Parathyroid adenoma (tissue), 2 donors: ENCODE results near the gene KRT33A.

Experiments
- H2AFZ ChIP-seq: fragments of 300-600 bp; sonication (generic); one replicate; pipeline ENCODE4 v1.7.0; 2017; ENCODE audit warnings: antibody characterized with exemption, mild to moderate bottlenecking
- H3K27ac ChIP-seq: fragments of 300-600 bp; sonication (generic); one replicate; pipeline ENCODE4 v1.7.0; 2017
- H3K27me3 ChIP-seq: fragments of 300-600 bp; sonication (generic); one replicate; pipeline ENCODE4 v1.7.0; 2017; ENCODE audit warnings: low read length; ENCODE audit not compliant: control insufficient read depth, insufficient read depth
- H3K36me3 ChIP-seq: fragments of 300-600 bp; sonication (generic); one replicate; pipeline ENCODE4 v1.7.0; 2017; ENCODE audit warnings: low read length; ENCODE audit not compliant: control insufficient read depth, insufficient read depth
- H3K4me1 ChIP-seq: fragments of 300-600 bp; sonication (generic); one replicate; pipeline ENCODE4 v1.7.0; 2017; ENCODE audit warnings: control low read depth
- H3K4me2 ChIP-seq: fragments of 300-600 bp; sonication (generic); one replicate; pipeline ENCODE4 v1.7.0; 2017; ENCODE audit warnings: low read length
- H3K4me3 ChIP-seq: fragments of 300-600 bp; sonication (generic); one replicate; pipeline ENCODE4 v1.7.0; 2017; ENCODE audit warnings: low read depth, low read length
- H3K79me2 ChIP-seq: fragments of 300-600 bp; sonication (generic); one replicate; pipeline ENCODE4 v1.7.0; 2017; ENCODE audit warnings: control low read depth
- H3K9ac ChIP-seq: fragments of 300-600 bp; sonication (generic); one replicate; pipeline ENCODE4 v1.7.0; 2017; ENCODE audit warnings: mild to moderate bottlenecking
- H3K9me3 ChIP-seq: fragments of 300-600 bp; sonication (generic); one replicate; pipeline ENCODE4 v1.7.0; 2017; ENCODE audit warnings: low read length; ENCODE audit not compliant: control insufficient read depth
- TF ChIP-seq, protein P1 (sequence below): fragments of 300-600 bp; sonication (generic); IDR thresholded peaks from one replicate; pipeline ENCODE4 v1.7.0; 2017; ENCODE audit warnings: antibody characterized with exemption, mild to moderate bottlenecking
- donor health status: primary hyperparathyroidism.

Gene KRT33A

DNA sequence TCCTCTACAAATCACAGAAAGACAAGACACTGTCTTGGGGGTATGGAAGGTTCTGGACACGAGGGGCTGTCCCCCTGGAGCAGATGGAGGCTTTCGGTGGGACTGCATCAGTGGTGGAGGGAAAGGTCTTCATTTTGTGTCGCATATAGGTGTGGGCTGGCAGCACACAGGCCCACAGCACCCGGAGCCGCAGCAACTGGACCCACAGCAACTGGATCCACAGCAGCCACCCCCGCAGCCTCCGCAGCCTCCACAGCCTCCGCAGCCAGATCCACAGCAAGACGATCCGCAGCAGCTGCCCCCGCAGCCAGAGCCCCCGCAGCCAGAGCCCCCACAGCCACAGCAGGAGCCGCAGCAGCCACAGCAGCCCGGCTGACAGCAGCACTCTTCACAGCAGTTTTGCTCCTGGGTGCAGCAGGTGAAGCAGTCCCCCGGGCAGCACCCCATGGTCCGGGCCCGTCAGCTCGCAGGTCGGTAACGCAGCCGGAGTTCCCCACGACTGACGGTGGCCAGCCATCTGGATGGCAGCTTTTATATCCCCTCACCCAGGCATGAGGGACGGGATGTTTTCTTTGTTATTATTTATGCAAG lies 35.3 kb downstream of the KRT33A start, which contains the start of gene KRTAP17-1:
Gene KRTAP17-1, minus strand, starts transcription at position 507 of the 591 bp plus-strand sequence. Its CDS starts 60 bp downstream, at position 447.
- Histone ChIP-seq H3K27ac (no peak within 1 kb of the TSS), H3K4me3 (no peak within 1 kb of the TSS), H3K79me2 (no peaks in the 10 kb centered on the region), H3K9ac (no peak within 1 kb of the TSS), H3K9me3 (no peaks in the 10 kb centered on the region), H3K36me3 (no peaks in the 10 kb centered on the region), H3K4me1 (no peaks in the 10 kb centered on the region), H2AFZ (no peak within 1 kb of the TSS), H3K4me2 (no peak within 1 kb of the TSS), H3K27me3 (no peaks in the 10 kb centered on the region)
- TF ChIP-seq, protein P1, sequence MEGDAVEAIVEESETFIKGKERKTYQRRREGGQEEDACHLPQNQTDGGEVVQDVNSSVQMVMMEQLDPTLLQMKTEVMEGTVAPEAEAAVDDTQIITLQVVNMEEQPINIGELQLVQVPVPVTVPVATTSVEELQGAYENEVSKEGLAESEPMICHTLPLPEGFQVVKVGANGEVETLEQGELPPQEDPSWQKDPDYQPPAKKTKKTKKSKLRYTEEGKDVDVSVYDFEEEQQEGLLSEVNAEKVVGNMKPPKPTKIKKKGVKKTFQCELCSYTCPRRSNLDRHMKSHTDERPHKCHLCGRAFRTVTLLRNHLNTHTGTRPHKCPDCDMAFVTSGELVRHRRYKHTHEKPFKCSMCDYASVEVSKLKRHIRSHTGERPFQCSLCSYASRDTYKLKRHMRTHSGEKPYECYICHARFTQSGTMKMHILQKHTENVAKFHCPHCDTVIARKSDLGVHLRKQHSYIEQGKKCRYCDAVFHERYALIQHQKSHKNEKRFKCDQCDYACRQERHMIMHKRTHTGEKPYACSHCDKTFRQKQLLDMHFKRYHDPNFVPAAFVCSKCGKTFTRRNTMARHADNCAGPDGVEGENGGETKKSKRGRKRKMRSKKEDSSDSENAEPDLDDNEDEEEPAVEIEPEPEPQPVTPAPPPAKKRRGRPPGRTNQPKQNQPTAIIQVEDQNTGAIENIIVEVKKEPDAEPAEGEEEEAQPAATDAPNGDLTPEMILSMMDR: no peak

DNA sequence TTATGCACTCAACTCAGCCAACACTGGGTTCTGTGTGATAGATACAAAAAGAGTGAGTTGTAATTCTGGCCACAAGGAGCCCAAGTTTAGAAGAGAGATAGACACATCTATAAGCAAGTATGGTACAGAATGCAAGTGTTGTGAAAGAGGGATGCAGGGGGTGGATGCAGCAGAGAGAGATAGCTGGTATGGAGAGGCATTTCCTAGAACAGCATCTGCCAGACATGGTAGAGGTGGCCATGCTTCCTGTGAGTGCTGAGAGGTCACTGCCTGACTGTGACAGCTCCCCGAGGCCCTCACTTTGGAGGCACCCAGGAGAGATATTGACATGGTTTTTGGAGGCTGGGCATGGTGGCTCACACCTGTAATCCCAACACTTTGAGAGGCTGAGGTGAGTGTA lies 39.5 kb downstream of the KRT33A start:
- Histone ChIP-seq H3K36me3 (no peaks in the 10 kb centered on the region), H3K4me2 (no peak overlapping the region), H3K27ac (no peak overlapping the region), H3K9ac (no peak overlapping the region), H3K4me3 (no peak overlapping the region), H3K9me3 (no peaks in the 10 kb centered on the region), H2AFZ (no peak overlapping the region), H3K79me2 (no peaks in the 10 kb centered on the region), H3K27me3 (no peaks in the 10 kb centered on the region), H3K4me1 (no peaks in the 10 kb centered on the region)
- TF ChIP-seq, protein P1: no peak

DNA sequence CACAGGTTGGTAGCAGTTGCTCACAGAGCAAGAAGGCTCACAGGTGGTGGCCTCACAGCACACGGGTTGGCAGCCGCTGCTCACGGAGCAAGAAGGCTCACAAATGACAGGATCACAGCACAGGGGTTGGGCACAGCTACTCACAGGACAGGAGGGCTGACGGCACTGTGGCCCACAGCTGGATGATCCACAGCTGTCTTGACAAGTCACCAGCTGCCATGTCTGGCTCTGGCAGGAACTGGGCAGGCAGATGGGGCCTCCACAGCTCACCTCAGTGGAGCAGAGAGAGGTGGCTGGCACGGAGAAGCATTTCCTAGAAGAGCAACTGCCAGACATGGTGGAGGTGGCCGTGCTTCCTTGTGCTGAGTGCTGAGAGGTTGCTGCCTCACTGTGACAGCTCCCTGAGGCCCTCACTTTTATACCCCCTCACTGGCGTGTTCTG lies 41.7 kb downstream of the KRT33A start, which contains the start of gene KRTAP16-1:
Gene KRTAP16-1, minus strand, starts transcription at position 392 of the 442 bp plus-strand sequence. Its CDS starts 56 bp downstream, at position 336.
- Histone ChIP-seq H3K9me3 (no peaks in the 10 kb centered on the region), H3K4me1 (no peaks in the 10 kb centered on the region), H3K9ac (no peak within 1 kb of the TSS), H3K4me3 (no peak within 1 kb of the TSS), H3K79me2 (no peaks in the 10 kb centered on the region), H3K36me3 (no peaks in the 10 kb centered on the region), H2AFZ (no peak within 1 kb of the TSS), H3K27me3 (no peaks in the 10 kb centered on the region), H3K27ac (no peak within 1 kb of the TSS), H3K4me2 (no peak within 1 kb of the TSS)
- TF ChIP-seq, protein P1: no peak

DNA sequence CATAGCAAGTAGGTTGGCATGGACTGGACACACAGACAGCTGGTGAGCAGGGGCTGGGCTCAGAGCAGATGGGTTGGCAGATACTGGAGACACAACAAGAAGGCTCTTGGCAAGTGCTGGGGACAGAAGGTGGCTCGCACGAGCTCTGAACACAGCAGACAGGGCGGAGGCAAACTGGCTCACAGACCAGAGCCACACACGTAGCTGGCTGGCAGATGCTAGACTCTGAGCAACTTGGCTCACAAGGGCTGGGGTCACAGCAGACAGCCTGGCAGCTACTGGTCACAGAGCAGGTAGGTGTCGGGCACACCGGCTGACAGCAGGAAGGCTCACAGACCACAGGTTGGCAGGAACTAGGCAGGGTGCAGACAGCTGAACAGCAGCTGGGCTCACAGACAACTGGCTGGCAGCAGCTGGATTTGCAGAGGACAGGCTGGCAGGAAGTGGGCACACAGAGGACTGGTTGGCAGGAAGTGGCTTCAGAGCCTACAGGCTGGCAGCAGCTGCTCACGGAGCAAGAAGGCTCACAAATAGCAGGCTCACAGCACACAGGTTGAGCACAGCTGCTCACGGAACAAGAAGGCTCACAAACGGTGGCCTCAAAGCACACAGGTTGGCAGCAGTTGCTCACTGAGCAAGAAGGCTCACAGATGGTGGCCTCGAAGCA lies 42.2 kb downstream of the KRT33A start:
- Histone ChIP-seq H3K27ac (no peak overlapping the region), H3K79me2 (no peaks in the 10 kb centered on the region), H3K27me3 (no peaks in the 10 kb centered on the region), H3K9ac (no peak overlapping the region), H3K9me3 (no peaks in the 10 kb centered on the region), H3K4me3 (no peak overlapping the region), H3K4me2 (no peak overlapping the region), H3K36me3 (no peaks in the 10 kb centered on the region), H3K4me1 (no peaks in the 10 kb centered on the region), H2AFZ (no peak overlapping the region)
- TF ChIP-seq, protein P1: no peak
